ENCODE measurements around the gene MCM3.

Gene MCM3

DNA sequence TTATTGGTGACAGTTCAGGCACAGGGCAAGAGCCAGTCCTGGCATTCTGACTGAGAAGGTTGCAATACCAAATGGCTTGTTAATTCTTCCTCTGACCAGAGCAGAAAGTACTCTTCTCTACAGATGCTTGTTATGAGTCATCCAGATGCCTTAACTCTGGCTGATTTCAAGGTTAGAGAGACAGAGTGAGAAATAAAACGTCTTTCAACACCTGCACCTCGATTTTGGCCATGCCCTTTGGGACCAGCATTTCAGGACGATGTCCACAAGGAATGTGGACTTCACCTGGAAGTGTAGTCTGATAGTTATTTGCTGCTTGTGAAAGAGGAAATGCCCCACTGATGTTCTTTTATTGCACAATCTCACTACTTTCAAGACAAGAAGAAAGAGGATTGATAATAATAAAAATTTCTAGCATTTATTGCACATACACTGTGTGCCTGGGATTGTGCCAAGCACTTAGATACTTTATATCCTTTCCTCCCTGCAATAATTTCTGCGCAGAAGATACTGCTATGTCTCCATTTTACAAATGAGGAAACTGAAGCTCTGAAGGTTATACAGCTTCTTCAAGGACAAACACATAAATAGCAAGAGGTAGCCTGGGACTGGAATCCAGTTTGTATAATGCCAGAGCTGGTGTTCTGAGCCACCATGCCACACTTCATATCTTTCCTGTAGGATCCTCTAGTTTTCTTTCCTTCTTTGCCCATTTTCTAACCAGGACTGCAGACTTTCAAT is 33.5 kb upstream of the MCM3 start:
- TF ChIP-seq SPI1 (IDR thresholded peaks at IDR 0.05; ENCODE audit: low read depth, low read length), result peak; percentile 35; the same call in 1 of the 2 replicates
- TF ChIP-seq POU2F2 (IDR thresholded peaks at IDR 0.05; ENCODE audit: low read depth, low read length), result no peak
- peak; percentile 76 for FAIRE-seq
- DNase-seq (ENCODE audit: insufficient read length, low spot score), result peak; percentile 46

DNA sequence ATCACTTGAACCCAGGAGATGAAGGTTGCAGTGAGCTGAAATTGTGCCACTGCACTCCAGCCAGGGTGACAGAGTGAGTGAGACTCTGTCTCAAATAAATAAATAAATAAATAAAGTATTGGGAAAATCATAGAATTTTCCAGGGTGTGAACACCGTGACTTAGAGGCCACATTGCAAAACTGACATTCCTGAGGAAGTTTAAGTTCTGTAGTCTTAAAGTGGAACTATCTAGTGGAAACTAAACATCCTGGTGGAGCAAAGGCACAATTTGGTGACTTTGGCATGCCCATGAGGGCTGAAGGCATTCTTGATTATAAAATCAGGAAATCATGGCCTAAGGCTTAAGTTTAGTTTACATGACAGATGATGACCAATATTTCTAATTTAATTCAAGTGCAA is 32.7 kb upstream of the MCM3 start:
- DNase-seq (ENCODE audit: insufficient read length, low spot score) (no peak), FAIRE-seq (no peak)
- TF ChIP-seq PAX5 (IDR thresholded peaks at IDR 0.05; ENCODE audit: insufficient read depth, low read length, severe bottlenecking) (no peak), SPI1 (IDR thresholded peaks at IDR 0.05; ENCODE audit: low read depth, low read length) (no peak), POLR2AphosphoS5 (IDR thresholded peaks at IDR 0.05; ENCODE audit: low read depth, low read length) (no peak), POLR2A (IDR thresholded peaks at IDR 0.05; ENCODE audit: low read depth, low read length) (no peak), POU2F2 (IDR thresholded peaks at IDR 0.05; ENCODE audit: low read depth, low read length) (no peak), TAF1 (IDR thresholded peaks at IDR 0.05; ENCODE audit: low read depth, low read length) (no peak)

DNA sequence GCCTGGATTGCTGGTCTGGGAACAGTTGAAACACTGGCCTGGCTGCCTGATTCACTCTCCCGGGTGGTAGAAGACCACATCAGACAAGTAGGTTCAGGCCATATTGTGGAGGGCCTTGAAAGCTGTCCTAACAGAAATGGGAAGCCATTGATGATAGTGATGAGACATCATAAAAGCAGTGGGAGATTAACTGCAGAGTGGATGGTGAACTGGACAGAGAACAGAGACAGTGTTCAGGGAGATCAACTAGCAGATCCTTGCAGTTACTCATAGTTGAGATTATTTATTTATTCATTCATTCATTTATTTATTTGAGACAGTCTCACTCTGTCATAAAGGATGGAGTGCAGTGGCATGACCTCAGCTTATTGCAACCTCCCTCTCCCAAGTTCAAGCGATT is 30.2 kb upstream of the MCM3 start:
- FAIRE-seq (no peak), DNase-seq (ENCODE audit: insufficient read length, low spot score) (no peak)
- TF ChIP-seq PAX5 (IDR thresholded peaks at IDR 0.05; ENCODE audit: insufficient read depth, low read length, severe bottlenecking), result no peak
- no peak for TF ChIP-seq TAF1 (IDR thresholded peaks at IDR 0.05; ENCODE audit: low read depth, low read length)
- no peak for TF ChIP-seq SPI1 (IDR thresholded peaks at IDR 0.05; ENCODE audit: low read depth, low read length)
- no peak for TF ChIP-seq POU2F2 (IDR thresholded peaks at IDR 0.05; ENCODE audit: low read depth, low read length)
- no peak for TF ChIP-seq POLR2AphosphoS5 (IDR thresholded peaks at IDR 0.05; ENCODE audit: low read depth, low read length)
- no peak for TF ChIP-seq POLR2A (IDR thresholded peaks at IDR 0.05; ENCODE audit: low read depth, low read length)

DNA sequence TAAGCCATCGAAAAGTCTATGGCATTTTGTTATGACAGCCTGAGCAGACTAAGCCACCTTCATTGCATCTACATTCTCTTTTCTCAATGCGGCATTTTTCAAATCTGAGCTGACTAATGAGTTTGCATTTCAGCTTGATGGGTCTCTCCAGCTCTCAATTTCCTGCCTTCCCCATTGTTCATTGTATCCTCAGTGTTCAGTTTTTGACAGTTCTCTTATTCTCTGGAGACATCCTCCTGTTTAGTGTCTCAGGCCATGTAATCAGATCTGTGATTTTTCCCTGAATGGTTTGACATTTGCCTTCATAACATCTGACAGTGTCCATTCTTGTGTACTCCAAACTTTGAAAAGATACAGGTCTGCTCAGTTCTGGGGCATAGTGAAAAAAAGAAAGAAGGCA is 27.9 kb upstream of the MCM3 start:
- TF ChIP-seq SPI1 (IDR thresholded peaks at IDR 0.05; ENCODE audit: low read depth, low read length) (no peak), POLR2AphosphoS5 (IDR thresholded peaks at IDR 0.05; ENCODE audit: low read depth, low read length) (no peak), POU2F2 (IDR thresholded peaks at IDR 0.05; ENCODE audit: low read depth, low read length) (no peak), TAF1 (IDR thresholded peaks at IDR 0.05; ENCODE audit: low read depth, low read length) (no peak), PAX5 (IDR thresholded peaks at IDR 0.05; ENCODE audit: insufficient read depth, low read length, severe bottlenecking) (no peak), POLR2A (IDR thresholded peaks at IDR 0.05; ENCODE audit: low read depth, low read length) (no peak)
- FAIRE-seq (no peak), DNase-seq (ENCODE audit: insufficient read length, low spot score) (no peak)

DNA sequence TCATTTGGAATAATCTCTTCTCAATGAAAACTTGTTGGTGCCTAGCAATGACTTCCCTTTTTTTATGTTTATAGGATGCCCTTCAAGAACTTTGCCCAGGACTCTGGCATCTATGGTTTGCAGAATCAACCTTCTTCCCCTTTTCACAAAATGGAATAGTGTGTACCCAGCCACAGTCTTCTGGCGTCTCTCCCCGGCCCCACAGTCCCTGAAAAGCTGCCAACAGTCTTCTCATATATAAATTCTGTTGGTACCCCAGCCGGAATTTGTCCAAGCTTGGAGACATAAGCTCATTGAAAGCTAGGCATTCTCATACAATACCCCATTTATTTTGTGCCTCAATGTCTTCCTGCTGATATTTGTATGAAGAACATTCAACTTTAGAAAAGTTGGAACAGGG is 26.4 kb upstream of the MCM3 start:
- FAIRE-seq (no peak), DNase-seq (ENCODE audit: insufficient read length, low spot score) (no peak)

DNA sequence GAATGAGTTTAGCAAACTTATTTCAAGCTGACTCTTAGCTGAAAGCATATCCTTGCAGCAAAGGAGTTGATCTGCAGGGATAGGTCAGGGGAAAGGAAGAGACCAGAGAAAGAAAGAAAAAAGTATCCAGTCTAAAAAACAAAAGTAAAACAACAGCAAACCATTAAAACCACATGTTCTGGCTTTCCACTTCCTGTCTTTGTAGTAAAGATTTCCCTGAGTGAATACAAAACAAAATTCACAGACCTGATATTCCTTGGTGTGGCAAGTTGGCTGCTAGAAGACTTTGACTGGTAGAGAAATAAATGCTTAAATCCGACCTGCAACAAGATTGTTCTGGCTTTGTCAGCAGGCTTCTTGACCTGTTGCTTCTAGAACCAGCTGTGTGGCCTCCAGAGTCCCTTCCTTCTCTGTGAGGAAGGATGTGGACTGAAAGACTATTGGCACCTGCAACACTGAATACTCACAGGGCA is 23.4 kb upstream of the MCM3 start:
- DNase-seq (ENCODE audit: insufficient read length, low spot score) (no peak), FAIRE-seq (peak; percentile 70)
- TF ChIP-seq PAX5 (IDR thresholded peaks at IDR 0.05; ENCODE audit: insufficient read depth, low read length, severe bottlenecking) (no peak), POLR2A (IDR thresholded peaks at IDR 0.05; ENCODE audit: low read depth, low read length) (no peak), TAF1 (IDR thresholded peaks at IDR 0.05; ENCODE audit: low read depth, low read length) (no peak), SPI1 (IDR thresholded peaks at IDR 0.05; ENCODE audit: low read depth, low read length) (peak; percentile 66), POLR2AphosphoS5 (IDR thresholded peaks at IDR 0.05; ENCODE audit: low read depth, low read length) (no peak), POU2F2 (IDR thresholded peaks at IDR 0.05; ENCODE audit: low read depth, low read length) (no peak)

More for the DNA sequence above, 26.4 kb upstream of the MCM3 start:
- no peak for TF ChIP-seq POLR2AphosphoS5 (IDR thresholded peaks at IDR 0.05; ENCODE audit: low read depth, low read length)
- peak; percentile 11; the same call in 1 of the 2 replicates for TF ChIP-seq SPI1 (IDR thresholded peaks at IDR 0.05; ENCODE audit: low read depth, low read length)

DNA sequence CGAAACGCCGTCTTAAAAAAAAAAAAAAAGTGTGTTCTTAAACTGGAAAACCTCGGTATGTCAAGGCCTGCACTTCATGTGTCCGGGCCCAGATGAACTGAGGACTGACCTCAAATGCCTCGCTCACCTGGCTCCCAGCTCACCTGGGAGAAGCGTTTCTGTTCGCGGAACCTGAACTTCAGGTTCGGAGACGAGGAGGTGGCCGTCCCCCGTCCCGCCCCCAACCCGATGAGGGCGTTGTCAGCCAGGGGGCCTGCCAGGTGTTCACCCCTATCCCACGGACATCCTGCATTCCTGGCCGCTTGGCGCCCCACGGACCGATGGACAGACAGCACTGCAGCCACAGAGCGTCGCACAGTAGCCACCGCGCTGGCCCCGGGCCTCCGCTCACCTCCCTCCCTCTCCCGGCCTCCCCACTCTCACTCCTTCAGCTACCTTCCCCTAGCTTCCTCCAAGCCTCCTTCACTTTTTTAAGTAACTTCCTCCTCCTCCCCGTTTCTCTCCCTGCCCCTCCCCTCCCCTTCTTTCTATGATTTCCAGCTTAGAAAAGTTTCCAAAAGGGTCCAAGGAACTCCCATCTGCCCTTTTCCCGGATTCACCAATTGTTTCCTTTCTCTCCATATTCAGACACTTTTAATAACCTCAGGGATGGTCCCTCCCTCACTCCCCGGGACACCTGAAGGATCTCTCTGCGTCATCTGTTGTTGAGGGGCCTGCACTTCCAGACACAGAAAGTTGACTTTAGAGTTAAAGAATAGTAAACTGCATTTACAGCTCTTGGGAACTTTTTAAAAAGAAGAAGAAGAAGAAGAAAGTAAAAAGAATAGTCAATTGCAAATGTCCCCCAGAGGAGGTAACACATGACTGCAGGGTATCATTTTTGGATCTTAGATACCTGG is 22.7 kb upstream of the MCM3 start:
- DNase-seq (ENCODE audit: insufficient read length, low spot score), result no peak
- no peak for FAIRE-seq
- TF ChIP-seq TAF1 (IDR thresholded peaks at IDR 0.05; ENCODE audit: low read depth, low read length), result no peak
- no peak for TF ChIP-seq SPI1 (IDR thresholded peaks at IDR 0.05; ENCODE audit: low read depth, low read length)
- TF ChIP-seq PAX5 (IDR thresholded peaks at IDR 0.05; ENCODE audit: insufficient read depth, low read length, severe bottlenecking), result no peak
- TF ChIP-seq POLR2A (IDR thresholded peaks at IDR 0.05; ENCODE audit: low read depth, low read length), result no peak
- no peak for TF ChIP-seq POLR2AphosphoS5 (IDR thresholded peaks at IDR 0.05; ENCODE audit: low read depth, low read length)
- no peak for TF ChIP-seq POU2F2 (IDR thresholded peaks at IDR 0.05; ENCODE audit: low read depth, low read length)

DNA sequence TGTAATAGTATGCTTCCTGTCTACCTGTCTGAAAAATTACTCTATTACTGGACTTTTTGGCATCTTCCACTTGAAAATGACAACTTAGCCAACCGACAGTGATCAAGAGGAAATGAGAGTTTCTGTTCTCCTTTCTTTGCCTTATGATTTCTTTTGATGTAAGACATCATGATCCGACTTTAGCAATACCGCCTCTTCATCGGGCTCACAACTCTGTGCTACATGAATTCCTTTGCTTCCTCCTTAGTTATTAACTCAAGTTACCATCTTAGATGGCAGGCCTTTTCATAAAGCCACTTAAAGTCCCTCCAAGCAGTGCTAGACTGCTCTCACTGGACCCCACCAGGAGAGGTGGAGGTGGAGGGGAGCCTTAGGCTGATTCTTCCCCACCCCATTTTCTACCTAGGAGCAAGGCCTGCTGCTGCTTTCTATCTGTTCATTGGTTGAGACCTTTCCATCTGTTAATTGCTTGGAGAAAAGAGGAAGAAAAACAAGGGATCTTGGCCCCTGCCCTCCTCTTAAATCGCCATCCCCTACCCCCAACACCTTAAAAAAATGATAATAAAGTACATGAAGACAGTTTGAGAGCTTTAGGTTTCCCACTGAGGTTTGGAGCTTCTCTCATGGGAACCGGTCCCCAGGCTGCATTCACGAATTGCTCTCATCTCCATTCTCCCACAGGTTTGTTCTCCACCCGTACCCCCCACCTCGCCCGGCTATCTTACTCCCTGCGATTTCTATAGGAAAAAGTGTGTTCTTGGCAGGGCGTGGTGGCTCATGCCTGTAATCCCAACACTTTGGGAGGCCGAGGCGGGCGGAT is 21.6 kb upstream of the MCM3 start:
- FAIRE-seq (peak; percentile 76), DNase-seq (ENCODE audit: insufficient read length, low spot score) (no peak)
- TF ChIP-seq POU2F2 (IDR thresholded peaks at IDR 0.05; ENCODE audit: low read depth, low read length) (no peak), SPI1 (IDR thresholded peaks at IDR 0.05; ENCODE audit: low read depth, low read length) (peak; percentile 98)

DNA sequence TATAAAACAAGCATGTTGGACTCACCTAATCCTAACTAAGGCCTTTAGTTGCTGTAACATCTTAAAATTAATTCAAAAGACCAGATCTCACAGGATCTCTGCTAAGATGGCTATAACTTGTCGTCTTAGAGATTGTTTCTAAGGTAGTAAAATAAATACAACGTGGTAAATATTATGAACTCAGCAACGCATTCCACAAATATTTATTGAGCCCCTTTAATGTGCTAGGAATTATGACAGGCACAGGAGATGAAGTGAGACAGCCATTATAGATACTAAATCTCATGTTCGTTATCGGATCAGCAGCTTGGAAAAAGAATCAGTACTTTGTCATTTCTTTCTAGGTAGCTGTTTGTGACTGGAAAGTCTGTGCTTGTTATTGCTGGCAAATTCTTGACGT is 20.9 kb upstream of the MCM3 start:
- no peak for FAIRE-seq

More for the DNA sequence above, 20.9 kb upstream of the MCM3 start:
- TF ChIP-seq POLR2AphosphoS5 (IDR thresholded peaks at IDR 0.05; ENCODE audit: low read depth, low read length), result no peak
- TF ChIP-seq TAF1 (IDR thresholded peaks at IDR 0.05; ENCODE audit: low read depth, low read length), result no peak
- TF ChIP-seq SPI1 (IDR thresholded peaks at IDR 0.05; ENCODE audit: low read depth, low read length), result no peak
- TF ChIP-seq POLR2A (IDR thresholded peaks at IDR 0.05; ENCODE audit: low read depth, low read length), result no peak
- no peak for TF ChIP-seq PAX5 (IDR thresholded peaks at IDR 0.05; ENCODE audit: insufficient read depth, low read length, severe bottlenecking)
- no peak for TF ChIP-seq POU2F2 (IDR thresholded peaks at IDR 0.05; ENCODE audit: low read depth, low read length)
- no peak for DNase-seq (ENCODE audit: insufficient read length, low spot score)
